ENCODE results near the gene ANGPTL3.

The ANGPTL3 gene

DNA sequence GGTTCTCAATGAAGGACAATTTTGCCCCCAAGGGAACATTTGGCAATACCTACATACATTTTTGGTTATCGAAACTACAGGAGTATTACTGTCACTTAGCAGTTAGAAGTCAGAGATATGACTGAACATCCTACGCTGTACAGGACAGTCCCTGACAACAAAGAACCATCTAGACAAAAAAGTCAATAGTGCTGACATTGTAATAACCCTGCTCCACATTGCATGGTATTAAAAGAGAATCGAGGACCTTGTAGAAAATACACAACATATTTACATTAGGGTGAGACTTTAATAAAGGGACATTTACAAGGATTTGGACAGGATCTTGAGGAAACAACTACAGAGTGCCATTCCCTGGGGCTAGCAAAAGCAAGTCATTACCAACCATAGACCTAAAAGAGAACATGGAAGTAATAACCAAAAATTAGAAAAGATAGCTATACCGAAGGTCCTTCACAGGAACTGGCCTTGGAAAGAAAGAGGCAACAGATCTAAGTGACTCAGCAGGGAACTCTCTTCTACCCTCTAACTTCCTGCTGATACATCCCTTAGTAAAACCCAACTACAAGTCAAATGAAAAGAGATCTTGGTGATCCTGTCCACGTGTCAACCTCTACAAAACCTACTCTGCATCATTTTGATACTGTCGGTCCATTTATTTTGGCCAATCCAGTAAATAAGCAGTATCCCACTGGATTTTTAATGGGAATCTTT lies 40.2 kb downstream of the ANGPTL3 start:
- DNase-seq: no peak

GRCh38 chr1:62643283-62643682 lies 46.0 kb downstream of the ANGPTL3 start:
- DNase-seq: no peak

DNA sequence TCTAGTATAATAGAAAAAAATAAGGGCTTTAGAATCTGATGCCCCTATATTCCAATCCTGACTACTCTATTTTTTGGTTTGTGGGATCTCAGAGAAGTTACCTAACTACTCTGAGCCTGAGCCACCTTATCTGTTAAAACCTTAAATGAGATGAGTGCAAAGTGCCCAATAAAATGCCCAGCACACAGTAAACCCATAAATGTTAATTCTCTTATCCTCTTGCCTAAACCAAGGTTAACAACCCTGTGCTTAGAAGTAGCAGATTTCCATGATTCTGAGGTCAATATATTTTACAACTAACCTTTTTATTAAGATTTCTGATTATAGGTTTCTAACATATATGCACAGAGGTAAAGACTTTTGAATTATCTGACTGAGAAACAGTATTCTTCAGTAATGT lies 55.1 kb downstream of the ANGPTL3 start:
- no peak for DNase-seq

GRCh38 chr1:62654744-62655143 lies 57.4 kb downstream of the ANGPTL3 start:
- DNase-seq: no peak
